Esophagus squamous epithelium (tissue), 5 donors: ENCODE results near the gene CLIC4. TPM values are rescaled to one million over a fixed set of nuclear protein-coding genes. Genes with fewer than 3 reads are reported as not detected.
A peak's percentile ranks its signal among the peaks of the same experiment; 100 is the strongest.
"Not testable (repeated sequence)": the region's sequence is repeated elsewhere in the genome, so short reads cannot be mapped to it uniquely, and the experiment has no call there.

Experiments
- DNase-seq: peaks from one replicate; lab custom pipeline; 2025; lab: John Stamatoyannopoulos, UW
- H3K27ac ChIP-seq, 4 donors: fragments of 200-600 bp; sonication (generic); one replicate each; pipeline ENCODE4 v1.5.1; 2016 to 2019; ENCODE audit warnings: mild to moderate bottlenecking in 1 of 4
- H3K27me3 ChIP-seq, 4 donors: fragments of 200-600 bp; sonication (generic); 1 replicate in 3 of 4; 2 replicates in 1 of 4; pipeline versions ENCODE4 v1.5.1 to v1.6.0; 2017 to 2021; ENCODE audit warnings: antibody characterized with exemption in 1 of 4
- H3K36me3 ChIP-seq, 3 donors: fragments of 200-600 bp; sonication (generic); one replicate each; pipeline ENCODE4 v1.5.1; 2016 to 2019
- H3K4me1 ChIP-seq, 3 donors: fragments of 200-600 bp; sonication (generic); one replicate each; pipeline ENCODE4 v1.5.1; 2017 to 2019
- H3K4me3 ChIP-seq, 4 donors: fragments of 200-600 bp; sonication (generic); 1 replicate in 3 of 4; 2 replicates in 1 of 4; pipeline ENCODE4 v1.5.1; 2016 to 2019; ENCODE audit warnings: mild to moderate bottlenecking in 2 of 4, moderate library complexity in 1 of 4
- H3K9me3 ChIP-seq, 3 donors: fragments of 200-600 bp; sonication (generic); one replicate each; pipeline ENCODE4 v1.5.1; 2016 to 2019
- CTCF ChIP-seq, 6 experiments: fragments of 450-650 bp in 4 of 6; fragments of 200-600 bp in 2 of 6; sonication (generic) in 2 of 6; IDR thresholded peaks; one replicate each; pipeline ENCODE4 v1.5.1; 2016 to 2019; ENCODE audit warnings: antibody characterized with exemption in 6 of 6, mild to moderate bottlenecking in 4 of 6, moderate library complexity in 4 of 6
- POLR2A ChIP-seq, 4 donors: fragments of 450-650 bp; IDR thresholded peaks; one replicate each; pipeline ENCODE4 v1.6.1; 2017; ENCODE audit warnings: antibody characterized with exemption in 4 of 4, mild to moderate bottlenecking in 4 of 4, moderate library complexity in 3 of 4
- WGBS, 2 donors: methylation state at CpG; one replicate each; pipeline ENCODE4 v1.1.5; 2018; 5-methylcytosine and 5-hydroxymethylcytosine counted together
- intact Hi-C: fragments of 100-400 bp; cut with DNase I; formaldehyde crosslinking; loops from one replicate; pipeline ENCODE4 v1.15.0; 2022
- total RNA-seq, 4 donors: library from RNA; depleted of rRNA; stranded (reverse); fragments of >200 nt; gene quantifications; one replicate each; pipeline ENCODE4 v1.1.0, GENCODE V29; 2016
- donor health status: DM: yes; HTN: yes; CAD: no.

CLIC4 gene
- total RNA-seq, 4 donors from 2014 or later, result 22.3 to 204 (median 69.0) TPM

DNA sequence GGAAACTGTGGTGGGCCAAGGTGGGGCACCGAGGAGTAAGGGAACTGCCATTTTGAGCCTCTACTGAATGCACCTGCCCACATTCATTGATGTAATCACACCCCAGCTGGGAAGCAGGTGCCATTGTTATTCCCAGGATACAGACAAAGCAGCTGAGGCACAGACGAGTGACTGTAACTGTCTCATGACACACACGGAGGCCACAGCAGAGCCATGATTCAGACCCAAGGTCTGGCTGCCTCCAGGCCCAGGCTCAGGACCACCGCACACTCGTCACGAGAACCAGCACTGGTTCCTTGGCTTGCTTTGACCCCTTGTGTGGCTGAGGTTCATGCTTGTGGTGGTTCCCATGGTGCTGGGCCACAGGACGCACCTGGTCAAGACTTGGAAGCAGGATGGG, 45.6 kb upstream of the CLIC4 start:
- 69 to 74% methylated on average over 2 to 5 of the region's 7 CpGs for WGBS, 2 donors
- intact Hi-C loops, result no loop called here
- no peaks in the 10 kb centered on the region for H3K9me3 ChIP-seq

DNA sequence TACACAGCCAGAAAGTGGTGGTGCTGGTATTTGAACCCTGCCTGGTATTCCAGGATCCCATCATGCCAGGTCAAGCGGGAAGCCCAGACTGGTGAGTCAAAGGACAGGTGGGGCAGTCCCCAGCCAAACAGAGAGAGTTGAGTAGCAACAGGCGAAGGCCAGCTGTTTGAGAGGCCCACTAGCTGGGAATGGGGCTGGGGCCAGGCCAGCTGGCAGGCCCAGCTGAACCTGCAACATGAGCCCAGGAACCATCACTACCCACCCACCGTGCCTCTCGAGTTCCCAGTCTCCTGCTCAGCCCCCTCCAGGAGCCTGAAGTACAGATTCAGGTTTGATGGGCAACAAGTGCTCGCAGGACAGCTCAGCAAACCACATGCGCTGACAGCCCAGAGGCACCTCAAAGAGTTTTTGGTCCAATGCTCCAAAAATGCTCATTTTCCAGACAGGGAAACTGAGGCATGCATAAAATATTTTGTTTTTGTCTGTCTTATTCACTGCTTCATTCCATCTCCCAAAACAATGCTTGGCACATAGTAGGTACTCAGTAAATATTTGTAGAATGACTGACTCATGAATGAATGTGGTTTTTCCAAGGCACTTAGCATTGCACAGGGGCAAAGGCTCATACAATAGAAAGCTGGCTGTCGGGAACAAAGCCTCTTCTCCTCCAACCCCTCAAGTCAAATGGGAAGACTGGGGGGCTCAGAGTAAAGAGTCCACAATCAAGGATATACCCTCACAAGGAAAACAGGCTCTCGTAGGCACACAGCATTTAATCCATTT, 42.5 kb upstream of the CLIC4 start:
- H3K9me3 ChIP-seq, result no peaks in the 10 kb centered on the region
- intact Hi-C loops, result no loop called here
- peaks cover 0 to 21% (median 0%) of the 10 kb centered on the region in 3 donors for H3K4me1 ChIP-seq
- DNase-seq, result no peak
- WGBS, 2 donors, result 68 to 79% methylated on average over 4 to 7 of the region's 8 CpGs
- no peaks in the 10 kb centered on the region for H3K36me3 ChIP-seq
- H3K27ac ChIP-seq, result no peak overlapping the region
- TF ChIP-seq POLR2A (IDR thresholded peaks at IDR 0.05), result no peak
- TF ChIP-seq CTCF (IDR thresholded peaks at IDR 0.05), result no peak
- no peaks in the 10 kb centered on the region for H3K27me3 ChIP-seq
- no peak overlapping the region for H3K4me3 ChIP-seq

More for the DNA sequence above, 45.6 kb upstream of the CLIC4 start:
- TF ChIP-seq POLR2A (IDR thresholded peaks at IDR 0.05) (no peak), CTCF (IDR thresholded peaks at IDR 0.05) (no peak)
- DNase-seq, result no peak
- Histone ChIP-seq H3K4me1 (peaks cover 0 to 14% (median 0%) of the 10 kb centered on the region in 3 donors), H3K27me3 (no peaks in the 10 kb centered on the region), H3K36me3 (no peaks in the 10 kb centered on the region), H3K4me3 (no peak overlapping the region), H3K27ac (no peak overlapping the region)

DNA sequence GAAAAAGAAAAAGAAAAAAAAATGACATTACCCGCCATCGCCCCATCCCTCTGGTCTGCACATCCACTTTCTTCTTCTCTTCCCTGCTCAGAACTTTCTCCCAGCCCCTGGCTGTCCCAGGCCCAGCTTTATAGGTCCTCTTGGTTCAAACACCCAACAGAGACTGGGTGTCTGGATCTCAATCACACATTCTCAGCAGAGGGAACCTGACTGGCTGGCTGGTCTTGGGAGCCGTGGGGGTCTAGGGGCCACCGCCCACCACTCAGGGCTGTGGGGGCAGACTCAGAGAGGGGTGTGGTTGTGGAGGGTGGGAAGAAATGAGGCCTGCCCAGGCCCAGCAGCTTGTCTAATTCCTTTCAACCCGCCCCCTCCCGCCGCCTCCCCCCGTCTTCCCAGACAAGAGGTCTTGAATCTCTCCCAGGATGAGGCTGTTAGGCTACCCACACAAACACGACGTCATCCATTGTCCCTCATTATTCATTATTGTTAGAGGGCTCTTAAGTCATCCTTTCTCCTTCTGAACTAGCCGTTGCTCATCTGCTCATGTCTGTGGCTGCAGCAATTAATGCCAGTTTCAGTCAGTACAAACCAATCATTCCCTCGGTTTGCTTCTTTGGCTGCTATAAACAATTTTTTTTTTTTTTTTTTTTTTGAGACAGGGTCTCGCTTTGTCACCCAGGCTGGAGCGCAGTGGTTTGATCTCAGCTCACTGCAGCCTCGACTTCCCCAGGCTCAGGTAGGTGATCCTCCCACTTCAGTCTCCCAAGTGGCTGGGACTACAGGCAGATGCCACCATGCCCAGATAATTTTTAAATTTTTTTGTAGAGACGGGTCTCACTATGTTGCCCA, 40.6 kb upstream of the CLIC4 start:
- no peak for DNase-seq
- H3K4me3 ChIP-seq, result peak overlapping the region in 1 of 4 donors; percentile 30
- no peaks in the 10 kb centered on the region for H3K9me3 ChIP-seq

GRCh38 chr1:24705260-24706073, 39.8 kb upstream of the CLIC4 start:
- H3K36me3 ChIP-seq, result no peaks in the 10 kb centered on the region
- no peak for DNase-seq
- peaks cover 0 to 21% (median 0%) of the 10 kb centered on the region in 3 donors for H3K4me1 ChIP-seq
- H3K4me3 ChIP-seq, result peak overlapping the region; percentile 4 to 45 (median 24)
- no peaks in the 10 kb centered on the region for H3K27me3 ChIP-seq
- TF ChIP-seq POLR2A (IDR thresholded peaks at IDR 0.05) (no peak), CTCF (IDR thresholded peaks at IDR 0.05) (peak in 2 of 6 experiments; percentile 8 to 14)
- intact Hi-C loops, result no loop called here
- H3K27ac ChIP-seq, result peak overlapping the region in 3 of 4 donors; percentile 60 to 72 (median 71)
- H3K9me3 ChIP-seq, result no peaks in the 10 kb centered on the region
- WGBS, 2 donors, result 21 to 30% methylated on average over 16 of the region's 18 CpGs

More for the DNA sequence above, 40.6 kb upstream of the CLIC4 start:
- H3K36me3 ChIP-seq, result no peaks in the 10 kb centered on the region
- H3K4me1 ChIP-seq, result peaks cover 0 to 21% (median 0%) of the 10 kb centered on the region in 3 donors
- WGBS, 2 donors, result 57 to 62% methylated on average over 14 to 15 of the region's 16 CpGs
- intact Hi-C loops, result no loop called here
- H3K27me3 ChIP-seq, result no peaks in the 10 kb centered on the region
- TF ChIP-seq POLR2A (IDR thresholded peaks at IDR 0.05), result no peak
- TF ChIP-seq CTCF (IDR thresholded peaks at IDR 0.05), result no peak
- peak overlapping the region in 3 of 4 donors; percentile 60 to 72 (median 71) for H3K27ac ChIP-seq

DNA sequence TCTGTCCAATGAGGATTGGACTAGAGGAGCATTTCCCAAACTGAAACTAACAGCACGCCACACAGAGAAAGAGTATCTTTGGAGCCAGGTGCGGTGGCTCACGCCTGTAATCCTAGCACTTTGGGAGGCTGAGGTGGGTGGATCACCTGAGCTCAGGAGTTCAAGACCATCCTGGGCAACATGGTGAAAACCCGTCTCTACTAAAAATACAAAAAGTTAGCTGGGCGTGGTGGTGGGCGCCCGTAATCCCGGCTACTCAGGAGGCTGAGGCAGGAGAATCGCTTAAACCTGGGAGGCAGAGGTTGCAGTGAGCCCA, 39.2 kb upstream of the CLIC4 start:
- DNase-seq, H3K36me3 ChIP-seq, H3K9me3 ChIP-seq, intact Hi-C loops, H3K27me3 ChIP-seq: not testable (repeated sequence)
- Histone ChIP-seq H3K27ac (peak overlapping the region in 3 of 4 donors; percentile 60 to 72 (median 71)), H3K4me3 (peak overlapping the region in 1 of 4 donors; percentile 30), H3K4me1 (peaks cover 0 to 21% (median 0%) of the 10 kb centered on the region in 3 donors)
- 79 to 92% methylated on average over 7 to 8 of the region's 9 CpGs for WGBS, 2 donors
